ENCODE data around the gene DPP10. TPM values are rescaled to one million over a fixed set of nuclear protein-coding genes. Genes with fewer than 3 reads are reported as not detected.

The DPP10 gene
- total and polyA plus RNA-seq, 2 of the 13 experiments (the other 11 are each of a cell fraction or from before 2014, with no cell fraction given), result 0.95 to 1.7 TPM

DNA sequence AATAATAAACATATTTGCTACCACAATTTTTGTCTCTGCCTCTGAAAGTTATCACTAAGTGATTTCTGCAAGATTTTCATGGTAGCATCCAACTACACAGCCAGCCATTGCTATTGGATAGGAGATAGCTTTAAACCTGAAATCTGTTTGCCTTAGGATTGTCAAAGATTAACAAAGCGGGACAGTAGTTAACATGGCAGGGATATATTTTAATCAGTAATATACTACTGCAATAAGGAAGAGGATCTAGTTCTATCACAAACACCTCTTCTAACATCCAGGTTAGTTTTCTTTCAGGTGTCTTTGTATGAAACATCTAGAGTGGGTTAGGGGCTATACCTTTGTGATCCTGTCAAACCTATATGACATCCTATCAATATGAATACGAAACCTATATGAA is 641.3 kb downstream of the DPP10 start:
- no peak overlapping the region for H3K27ac ChIP-seq (ENCODE audit: extremely low read length, insufficient read depth, low read length)
- H3K27me3 ChIP-seq (ENCODE audit: control insufficient read depth in 1 of 2, insufficient read depth in 2 of 2, low read length in 2 of 2), result no peaks in the 10 kb centered on the region
- intact Hi-C loops (cut with micrococcal nuclease; ENCODE audit: unreplicated experiment), result loop anchor here (2.0 kb wide), 1 partner anchor 129 kb away; no protein-coding TSS in a partner anchor
- H3K79me2 ChIP-seq (ENCODE audit: insufficient read depth, low read length), result no peaks in the 10 kb centered on the region
- in situ Hi-C loops (cut with HindIII; ENCODE audit: extremely low pct_ligation_motif_present, low pct_unique_long_range_greater_than_20kb), result no loop called here
- WGBS (ENCODE audit: low lambda C conversion rate), result 37% methylated on average over 2 of the region's 2 CpGs
- H3K4me2 ChIP-seq (ENCODE audit: low read depth, low read length), result no peak overlapping the region
- CTCF ChIA-PET (ENCODE audit: low intra/inter-chr PET ratio, low total read pairs), result no interaction called here
- POLR2A ChIA-PET, result no interaction called here
- H4K20me1 ChIP-seq (ENCODE audit: insufficient read depth, low read length), result no peaks in the 10 kb centered on the region
- no peaks in the 10 kb centered on the region for H3K36me3 ChIP-seq (replicated peaks in 1 of 2; ENCODE audit: control insufficient read depth in 1 of 2, insufficient read depth in 2 of 2, low read length in 2 of 2)
- peaks cover 73% of the 10 kb centered on the region for H3K9me3 ChIP-seq (ENCODE audit: low read length)
- no TSS peak for BruUV-seq (replicated peaks)
- TF ChIP-seq ZNF841 (CRISPR knock-in tag; IDR thresholded peaks at IDR 0.05; ENCODE audit: borderline replicate concordance) (no peak), SCMH1 (CRISPR knock-in tag; IDR thresholded peaks at IDR 0.05; ENCODE audit: borderline replicate concordance) (no peak), ZNF124 (CRISPR knock-in tag; IDR thresholded peaks at IDR 0.05) (no peak), SATB2 (CRISPR knock-in tag; IDR thresholded peaks at IDR 0.05) (no peak), ZZZ3 (CRISPR knock-in tag; IDR thresholded peaks at IDR 0.05; ENCODE audit: borderline replicate concordance) (no peak), SP2 (CRISPR knock-in tag; IDR thresholded peaks at IDR 0.05) (no peak), ATF6 (CRISPR knock-in tag; conservative IDR thresholded peaks at IDR 0.05) (no peak), HOXD1 (CRISPR knock-in tag; IDR thresholded peaks at IDR 0.05) (no peak), ZNF619 (CRISPR knock-in tag; IDR thresholded peaks at IDR 0.05) (no peak), SMAD3 (CRISPR knock-in tag; IDR thresholded peaks at IDR 0.05) (no peak), ZNF510 (CRISPR knock-in tag; IDR thresholded peaks at IDR 0.05; ENCODE audit: low read depth) (no peak), ZNF737 (CRISPR knock-in tag; IDR thresholded peaks at IDR 0.05; ENCODE audit: borderline replicate concordance) (no peak), ARNT2 (CRISPR knock-in tag; IDR thresholded peaks at IDR 0.05; ENCODE audit: low read depth) (no peak), JUN (CRISPR knock-in tag; IDR thresholded peaks at IDR 0.05) (no peak), ZNF256 (CRISPR knock-in tag; conservative IDR thresholded peaks at IDR 0.05) (no peak)
- TF ChIP-seq, protein P1, sequence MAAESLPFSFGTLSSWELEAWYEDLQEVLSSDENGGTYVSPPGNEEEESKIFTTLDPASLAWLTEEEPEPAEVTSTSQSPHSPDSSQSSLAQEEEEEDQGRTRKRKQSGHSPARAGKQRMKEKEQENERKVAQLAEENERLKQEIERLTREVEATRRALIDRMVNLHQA (CRISPR knock-in tag; IDR thresholded peaks at IDR 0.05), result no peak
- H3K4me3 ChIP-seq (replicated peaks in 1 of 3; ENCODE audit: insufficient read depth in 1 of 3, low read depth in 2 of 3, low read length in 3 of 3), result no peak overlapping the region
- no peak for DNase-seq (ENCODE audit: low spot score)
- no peak for FAIRE-seq
- no peak overlapping the region for H2AFZ ChIP-seq (ENCODE audit: low read length)
- no peak overlapping the region for H3K9ac ChIP-seq (ENCODE audit: insufficient read depth, low read depth, low read length)
- ATAC-seq, result no peak
- no peaks in the 10 kb centered on the region for H3K4me1 ChIP-seq (ENCODE audit: insufficient read depth, low read length)

Data from HepG2 (cell line).